ENCODE results near the gene USP2. TPM values are rescaled to one million over a fixed set of nuclear protein-coding genes. Genes with fewer than 3 reads are reported as not detected.

Gene USP2
- polyA plus RNA-seq, 1 experiment, result 0.27 TPM

DNA sequence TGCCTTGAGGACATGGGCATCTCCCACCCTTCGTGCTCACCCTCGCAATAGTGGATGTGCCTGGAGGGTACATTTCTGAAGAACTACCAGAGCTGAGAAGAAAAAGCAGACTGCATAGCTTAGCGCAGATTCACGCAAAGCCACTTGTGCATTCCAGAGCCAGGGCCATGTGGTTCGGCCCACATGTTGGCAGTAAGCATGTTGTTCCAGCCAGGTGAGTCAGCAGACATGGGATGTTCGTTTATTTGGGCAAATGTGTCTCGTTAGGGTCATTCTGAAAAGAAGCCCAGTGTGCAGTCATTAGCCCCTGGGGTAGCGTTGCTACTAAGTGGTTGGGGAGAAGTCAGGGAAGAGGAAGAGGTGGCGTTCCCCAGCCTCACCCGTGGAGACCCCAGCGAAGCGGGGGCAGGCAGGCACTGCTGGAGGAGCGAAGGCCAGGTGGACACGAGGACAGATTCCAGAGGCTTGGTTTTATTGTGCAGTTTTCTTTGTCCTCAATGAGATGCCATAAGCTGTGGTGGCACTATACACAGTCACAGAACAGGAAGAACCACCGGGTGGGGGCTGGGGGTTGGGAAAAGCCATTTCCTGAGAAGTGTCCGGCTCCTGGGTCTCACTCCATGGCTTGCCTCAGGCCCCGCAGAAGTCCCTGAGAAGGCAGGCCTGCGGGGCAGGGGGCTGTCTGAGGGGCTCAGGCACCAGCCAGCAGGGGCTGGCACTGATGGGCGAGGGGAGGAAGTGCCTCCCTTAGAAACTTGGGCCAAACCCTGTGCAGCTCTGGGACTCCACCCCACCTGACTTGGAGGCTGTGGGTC is 36.4 kb upstream of the USP2 start:
- Histone ChIP-seq H3K27me3 (ENCODE audit: control insufficient read depth, insufficient read depth, low read length) (no peaks in the 10 kb centered on the region), H3K4me3 (ENCODE audit: low read depth, low read length) (no peak overlapping the region), H3K36me3 (ENCODE audit: control insufficient read depth, insufficient read depth, low read length) (peaks cover 14% of the 10 kb centered on the region)
- ChIA-PET CTCF (interaction anchor here (0.7 to 4.0 kb wide), 12 partner anchors 11 to 80 kb away, joined by 3 to 24 read pairs (median 8); no protein-coding TSS in a partner anchor), POLR2A (interaction anchor here (0.6 to 1.7 kb wide), 3 partner anchors 15 to 52 kb away, joined by 3 to 8 read pairs (median 4); no protein-coding TSS in a partner anchor)
- TF ChIP-seq, protein P1, sequence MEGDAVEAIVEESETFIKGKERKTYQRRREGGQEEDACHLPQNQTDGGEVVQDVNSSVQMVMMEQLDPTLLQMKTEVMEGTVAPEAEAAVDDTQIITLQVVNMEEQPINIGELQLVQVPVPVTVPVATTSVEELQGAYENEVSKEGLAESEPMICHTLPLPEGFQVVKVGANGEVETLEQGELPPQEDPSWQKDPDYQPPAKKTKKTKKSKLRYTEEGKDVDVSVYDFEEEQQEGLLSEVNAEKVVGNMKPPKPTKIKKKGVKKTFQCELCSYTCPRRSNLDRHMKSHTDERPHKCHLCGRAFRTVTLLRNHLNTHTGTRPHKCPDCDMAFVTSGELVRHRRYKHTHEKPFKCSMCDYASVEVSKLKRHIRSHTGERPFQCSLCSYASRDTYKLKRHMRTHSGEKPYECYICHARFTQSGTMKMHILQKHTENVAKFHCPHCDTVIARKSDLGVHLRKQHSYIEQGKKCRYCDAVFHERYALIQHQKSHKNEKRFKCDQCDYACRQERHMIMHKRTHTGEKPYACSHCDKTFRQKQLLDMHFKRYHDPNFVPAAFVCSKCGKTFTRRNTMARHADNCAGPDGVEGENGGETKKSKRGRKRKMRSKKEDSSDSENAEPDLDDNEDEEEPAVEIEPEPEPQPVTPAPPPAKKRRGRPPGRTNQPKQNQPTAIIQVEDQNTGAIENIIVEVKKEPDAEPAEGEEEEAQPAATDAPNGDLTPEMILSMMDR (IDR thresholded peaks at IDR 0.05; ENCODE audit: insufficient read depth, low read depth, low read length), result no peak
- peak; percentile 87 for DNase-seq (ENCODE audit: low read depth)

DNA sequence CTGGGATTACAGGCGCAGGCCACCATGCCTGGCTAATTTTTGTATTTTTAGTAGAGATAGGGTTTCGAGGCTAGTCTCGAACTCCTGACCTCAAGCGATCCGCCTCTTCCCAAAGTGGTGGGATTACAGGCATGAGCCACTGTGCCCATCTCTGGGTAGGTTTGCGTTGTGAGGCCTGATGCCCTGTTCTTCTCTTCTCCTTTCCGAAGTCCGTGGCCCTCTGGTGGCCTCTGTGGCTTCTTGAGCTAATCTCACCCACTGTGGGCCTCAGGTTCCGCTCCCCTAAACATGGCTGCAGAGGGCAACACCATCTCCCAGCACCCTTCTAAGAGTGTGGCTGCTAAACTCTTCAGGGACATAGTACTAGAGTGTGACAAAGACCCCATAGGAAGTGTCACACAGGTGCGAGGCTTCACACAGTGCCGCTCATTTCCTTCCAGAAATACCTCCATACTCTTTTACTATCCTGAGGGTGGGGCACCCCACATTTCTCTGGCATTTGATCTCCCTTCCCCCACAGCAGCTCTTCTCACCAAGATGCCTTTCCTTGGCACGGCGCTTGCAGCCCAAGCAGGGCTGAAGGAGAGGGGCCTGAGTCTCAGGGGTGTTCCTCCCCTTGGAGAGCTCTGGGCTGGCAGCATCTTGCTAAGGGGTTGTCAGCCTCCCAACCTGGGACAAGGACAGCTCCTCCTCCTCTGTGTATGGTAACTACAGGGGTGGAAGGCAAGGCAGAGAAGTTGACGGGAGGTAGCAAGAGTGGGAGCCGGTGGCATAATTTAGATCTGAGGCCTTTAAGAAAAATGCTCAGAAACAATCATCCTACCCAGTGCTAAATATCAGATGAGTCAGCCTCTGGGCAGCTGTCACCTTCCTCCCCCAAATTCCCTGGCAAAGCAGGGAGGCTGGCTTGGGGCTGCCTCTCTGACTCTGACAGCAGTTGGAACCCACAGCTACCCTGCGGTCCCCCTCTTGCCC is 35.4 kb upstream of the USP2 start:
- no peak overlapping the region for H3K4me3 ChIP-seq (ENCODE audit: low read depth, low read length)
- POLR2A ChIA-PET, result interaction anchor here (1.7 kb wide), 2 partner anchors 16 to 53 kb away, joined by 4 to 8 read pairs; no protein-coding TSS in a partner anchor

GRCh38 chr11:119415966-119416365 is 34.5 kb upstream of the USP2 start:
- no peaks in the 10 kb centered on the region for H3K27me3 ChIP-seq (ENCODE audit: control insufficient read depth, insufficient read depth, low read length)
- no peak overlapping the region for H3K4me3 ChIP-seq (ENCODE audit: low read depth, low read length)
- H3K36me3 ChIP-seq (ENCODE audit: control insufficient read depth, insufficient read depth, low read length), result peaks cover 14% of the 10 kb centered on the region
- no peak for DNase-seq (ENCODE audit: low read depth)
- ChIA-PET CTCF (interaction anchor here (1.6 to 4.0 kb wide), 4 partner anchors 9 to 78 kb away, joined by 6 to 24 read pairs (median 8); no protein-coding TSS in a partner anchor), POLR2A (interaction anchor here (0.8 kb wide), 1 partner anchor 13 kb away, joined by 3 read pairs; no protein-coding TSS in a partner anchor)
- TF ChIP-seq, protein P1 (IDR thresholded peaks at IDR 0.05; ENCODE audit: insufficient read depth, low read depth, low read length), result no peak

More for the DNA sequence above, 35.4 kb upstream of the USP2 start:
- Histone ChIP-seq H3K36me3 (ENCODE audit: control insufficient read depth, insufficient read depth, low read length) (peaks cover 14% of the 10 kb centered on the region), H3K27me3 (ENCODE audit: control insufficient read depth, insufficient read depth, low read length) (no peaks in the 10 kb centered on the region)
- CTCF ChIA-PET, result interaction anchor here (0.6 to 4.0 kb wide), 13 partner anchors 10 to 79 kb away, joined by 3 to 24 read pairs (median 6); no protein-coding TSS in a partner anchor
- no peak for DNase-seq (ENCODE audit: low read depth)
- TF ChIP-seq, protein P1 (IDR thresholded peaks at IDR 0.05; ENCODE audit: insufficient read depth, low read depth, low read length), result 0 out of 2 replicates have a peak, but pooled peaks have one; percentile 4

DNA sequence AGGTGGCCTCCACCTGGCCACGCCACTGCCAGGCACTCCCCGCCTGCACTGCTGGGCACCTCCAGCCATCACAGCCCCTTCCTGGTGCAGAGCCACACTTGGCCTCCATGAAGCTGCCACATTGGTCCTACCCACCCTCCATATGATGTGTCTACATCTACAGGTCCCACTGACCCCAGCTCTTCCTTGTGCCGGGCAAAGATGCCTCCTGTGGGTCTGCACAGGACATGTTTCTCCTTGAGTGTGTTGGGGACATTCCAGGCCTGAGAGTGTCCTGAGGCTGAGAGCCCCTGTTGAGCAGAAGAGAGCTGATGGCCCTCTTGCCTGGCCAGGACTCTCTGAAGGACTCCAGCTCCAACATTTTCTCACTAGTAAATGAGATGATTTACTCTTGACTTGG is 34.0 kb upstream of the USP2 start:
- TF ChIP-seq, protein P1 (IDR thresholded peaks at IDR 0.05; ENCODE audit: insufficient read depth, low read depth, low read length), result no peak
- no peak overlapping the region for H3K4me3 ChIP-seq (ENCODE audit: low read depth, low read length)
- no peak for DNase-seq (ENCODE audit: low read depth)
- POLR2A ChIA-PET, result interaction anchor here (0.8 kb wide), 1 partner anchor 12 kb away, joined by 3 read pairs; no protein-coding TSS in a partner anchor
- H3K27me3 ChIP-seq (ENCODE audit: control insufficient read depth, insufficient read depth, low read length), result no peaks in the 10 kb centered on the region
- peaks cover 14% of the 10 kb centered on the region for H3K36me3 ChIP-seq (ENCODE audit: control insufficient read depth, insufficient read depth, low read length)
- CTCF ChIA-PET, result interaction anchor here (4.0 kb wide), 1 partner anchor 59 kb away, joined by 24 read pairs; no protein-coding TSS in a partner anchor

All from BJ (cell line).